Measurements from ENCODE around the gene LRRC1.

LRRC1 gene

DNA sequence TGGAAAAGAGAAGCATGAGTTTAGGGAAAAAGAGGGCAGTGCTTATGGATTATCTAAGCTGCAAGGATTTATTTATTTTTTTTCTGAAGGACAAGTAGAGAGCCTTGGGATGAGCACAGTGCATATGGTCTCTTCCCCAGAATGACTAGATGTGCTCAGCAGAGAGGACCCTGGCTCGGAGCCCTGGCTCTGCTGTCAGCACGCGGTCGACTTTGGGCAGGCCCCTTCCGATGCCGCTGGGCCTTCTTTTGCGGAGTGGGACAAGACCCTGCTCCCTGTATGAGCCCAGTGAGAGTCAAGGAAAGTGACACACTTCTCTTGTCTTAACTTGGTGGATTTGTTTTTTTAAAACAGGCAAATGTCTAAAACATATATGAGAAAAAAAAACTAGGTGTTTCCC is 51.4 kb downstream of the LRRC1 start:
- no peaks in the 10 kb centered on the region for H3K9me3 ChIP-seq (ENCODE audit: control insufficient read depth, insufficient read depth, low read depth, low read length)
- no peak overlapping the region for H3K4me3 ChIP-seq (ENCODE audit: low read depth, low read length)
- no peak overlapping the region for H3K27ac ChIP-seq (ENCODE audit: extremely low read depth, low read depth, low read length)
- TF ChIP-seq HOXD13 (CRISPR knock-in tag; IDR thresholded peaks at IDR 0.05; ENCODE audit: borderline replicate concordance) (no peak), ZNF248 (tag by site-specific recombination; IDR thresholded peaks at IDR 0.05) (no peak), HOXC10 (CRISPR knock-in tag; IDR thresholded peaks at IDR 0.05) (no peak), ZSCAN23 (tag by site-specific recombination; IDR thresholded peaks at IDR 0.05) (no peak), ZFP37 (tag by site-specific recombination; IDR thresholded peaks at IDR 0.05) (no peak), ZBTB8A (tag by site-specific recombination; IDR thresholded peaks at IDR 0.05) (no peak), ZNF518A (tag by site-specific recombination; conservative IDR thresholded peaks at IDR 0.05; ENCODE audit: low read depth) (no peak), ZNF350 (tag by site-specific recombination; IDR thresholded peaks at IDR 0.05) (no peak), ZNF514 (tag by site-specific recombination; IDR thresholded peaks at IDR 0.05) (no peak), ZNF155 (tag by site-specific recombination; IDR thresholded peaks at IDR 0.05) (no peak), ZNF132 (tag by site-specific recombination; IDR thresholded peaks at IDR 0.05; ENCODE audit: borderline replicate concordance) (no peak), ZNF768 (tag by site-specific recombination; IDR thresholded peaks at IDR 0.05) (no peak), ZNF629 (tag by site-specific recombination; IDR thresholded peaks at IDR 0.05) (no peak), ZNF510 (tag by site-specific recombination; IDR thresholded peaks at IDR 0.05; ENCODE audit: insufficient replicate concordance) (no peak)
- H3K36me3 ChIP-seq (ENCODE audit: control insufficient read depth in 2 of 2, insufficient read depth in 1 of 2, low read length in 2 of 2), result no peaks in the 10 kb centered on the region
- ChIA-PET CTCF (interaction anchor here (0.6 to 1.4 kb wide), 5 partner anchors 11 to 122 kb away, joined by 3 to 8 read pairs (median 3); no protein-coding TSS in a partner anchor), POLR2A (interaction anchor here (1.6 kb wide), 1 partner anchor 51 kb away, joined by 4 read pairs; the partner anchor contains the start of gene LRRC1)
- H3K4me1 ChIP-seq (ENCODE audit: control insufficient read depth, insufficient read depth, low read length), result no peaks in the 10 kb centered on the region

GRCh38 chr6:53847796-53848314 is 53.0 kb downstream of the LRRC1 start:
- Histone ChIP-seq H3K36me3 (ENCODE audit: control insufficient read depth in 2 of 2, insufficient read depth in 1 of 2, low read length in 2 of 2) (no peaks in the 10 kb centered on the region), H3K27ac (ENCODE audit: extremely low read depth, low read depth, low read length) (no peak overlapping the region), H3K9me3 (ENCODE audit: control insufficient read depth, insufficient read depth, low read depth, low read length) (no peaks in the 10 kb centered on the region), H3K4me3 (ENCODE audit: low read depth, low read length) (no peak overlapping the region), H3K4me1 (ENCODE audit: control insufficient read depth, insufficient read depth, low read length) (no peaks in the 10 kb centered on the region)
- POLR2A ChIA-PET, result no interaction called here
- CTCF ChIA-PET, result no interaction called here
- TF ChIP-seq ZNF248 (tag by site-specific recombination; IDR thresholded peaks at IDR 0.05), result no peak
- no peak for TF ChIP-seq KLF10 (tag by site-specific recombination; IDR thresholded peaks at IDR 0.05)
- no peak for TF ChIP-seq IKZF3 (tag by site-specific recombination; IDR thresholded peaks at IDR 0.05)
- TF ChIP-seq SCRT1 (tag by site-specific recombination; IDR thresholded peaks at IDR 0.05; ENCODE audit: borderline replicate concordance), result no peak
- no peak for TF ChIP-seq OSR2 (tag by site-specific recombination; IDR thresholded peaks at IDR 0.05)
- TF ChIP-seq ZNF366 (tag by site-specific recombination; conservative IDR thresholded peaks at IDR 0.05), result no peak
- no peak for TF ChIP-seq KLF9 (tag by site-specific recombination; IDR thresholded peaks at IDR 0.05; ENCODE audit: low read depth)
- TF ChIP-seq ZNF571 (tag by site-specific recombination; IDR thresholded peaks at IDR 0.05), result no peak
- no peak for TF ChIP-seq OVOL3 (tag by site-specific recombination; IDR thresholded peaks at IDR 0.05)
- TF ChIP-seq ZSCAN16 (tag by site-specific recombination; IDR thresholded peaks at IDR 0.05), result no peak
- no peak for TF ChIP-seq GLIS1 (tag by site-specific recombination; IDR thresholded peaks at IDR 0.05)

Data from HEK293 (cell line).